Measurements from ENCODE around the gene PLEKHA6. TPM values are rescaled to one million over a fixed set of nuclear protein-coding genes. Genes with fewer than 3 reads are reported as not detected.

The PLEKHA6 gene
- total RNA-seq, 6 donors from 2014 or later = 3.3 to 6.9 (median 4.9) TPM

GRCh38 chr1:204295671-204296070 is 64.1 kb downstream of the PLEKHA6 start:
- 69 to 72% methylated on average over 10 of the region's 10 CpGs for WGBS, 2 donors
- H3K36me3 ChIP-seq = no peaks in the 10 kb centered on the region
- no peaks in the 10 kb centered on the region for H3K27me3 ChIP-seq
- no peaks in the 10 kb centered on the region for H3K9me3 ChIP-seq
- no peak overlapping the region for H3K27ac ChIP-seq
- no peak overlapping the region for H3K4me3 ChIP-seq
- no peak for ATAC-seq (ENCODE audit: low FRiP score in 2 of 2)
- TF ChIP-seq, protein P1, sequence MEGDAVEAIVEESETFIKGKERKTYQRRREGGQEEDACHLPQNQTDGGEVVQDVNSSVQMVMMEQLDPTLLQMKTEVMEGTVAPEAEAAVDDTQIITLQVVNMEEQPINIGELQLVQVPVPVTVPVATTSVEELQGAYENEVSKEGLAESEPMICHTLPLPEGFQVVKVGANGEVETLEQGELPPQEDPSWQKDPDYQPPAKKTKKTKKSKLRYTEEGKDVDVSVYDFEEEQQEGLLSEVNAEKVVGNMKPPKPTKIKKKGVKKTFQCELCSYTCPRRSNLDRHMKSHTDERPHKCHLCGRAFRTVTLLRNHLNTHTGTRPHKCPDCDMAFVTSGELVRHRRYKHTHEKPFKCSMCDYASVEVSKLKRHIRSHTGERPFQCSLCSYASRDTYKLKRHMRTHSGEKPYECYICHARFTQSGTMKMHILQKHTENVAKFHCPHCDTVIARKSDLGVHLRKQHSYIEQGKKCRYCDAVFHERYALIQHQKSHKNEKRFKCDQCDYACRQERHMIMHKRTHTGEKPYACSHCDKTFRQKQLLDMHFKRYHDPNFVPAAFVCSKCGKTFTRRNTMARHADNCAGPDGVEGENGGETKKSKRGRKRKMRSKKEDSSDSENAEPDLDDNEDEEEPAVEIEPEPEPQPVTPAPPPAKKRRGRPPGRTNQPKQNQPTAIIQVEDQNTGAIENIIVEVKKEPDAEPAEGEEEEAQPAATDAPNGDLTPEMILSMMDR (IDR thresholded peaks at IDR 0.05) = no peak
- no peak for TF ChIP-seq POLR2A (IDR thresholded peaks at IDR 0.05)
- no peak for TF ChIP-seq EP300 (IDR thresholded peaks at IDR 0.05)
- TF ChIP-seq POLR2AphosphoS5 (IDR thresholded peaks at IDR 0.05) = no peak
- no peak for DNase-seq
- H3K4me1 ChIP-seq = peaks cover 0 to 7% (median 4%) of the 10 kb centered on the region in 4 donors

DNA sequence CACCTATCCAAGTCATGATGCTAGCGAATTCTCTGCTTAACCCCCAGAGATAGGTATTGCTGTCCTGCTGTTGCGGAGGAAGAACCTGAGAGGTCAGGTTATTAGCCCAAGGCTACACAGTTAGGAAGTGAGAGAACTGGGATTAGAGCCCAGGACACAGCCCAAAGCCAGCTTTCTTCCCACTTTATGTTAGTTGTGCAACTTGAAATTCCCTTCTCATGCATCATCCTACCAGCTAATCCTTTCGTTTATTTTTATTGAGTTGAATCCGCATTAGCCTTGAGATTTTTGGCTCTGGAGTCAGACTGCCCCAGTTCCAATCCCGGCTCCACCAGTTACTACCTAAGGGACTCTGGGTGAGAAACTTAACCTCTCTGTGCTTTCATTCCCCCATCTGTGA is 65.4 kb downstream of the PLEKHA6 start:
- H3K4me1 ChIP-seq = peaks cover 0 to 7% (median 4%) of the 10 kb centered on the region in 4 donors
- no peaks in the 10 kb centered on the region for H3K27me3 ChIP-seq
- peak overlapping the region in 3 of 4 donors; percentile 55 to 72 (median 69) for H3K27ac ChIP-seq
- no peaks in the 10 kb centered on the region for H3K36me3 ChIP-seq
- WGBS, 2 donors = 61 to 64% methylated on average over 5 of the region's 5 CpGs
- ATAC-seq (ENCODE audit: low FRiP score in 2 of 2) = peak in 1 of 2 donors; percentile 89
- H3K9me3 ChIP-seq = no peaks in the 10 kb centered on the region
- no peak for DNase-seq
- TF ChIP-seq POLR2AphosphoS5 (IDR thresholded peaks at IDR 0.05) (peak in 1 of 2 donors; percentile 13), EP300 (IDR thresholded peaks at IDR 0.05) (no peak)
- no peak overlapping the region for H3K4me3 ChIP-seq

DNA sequence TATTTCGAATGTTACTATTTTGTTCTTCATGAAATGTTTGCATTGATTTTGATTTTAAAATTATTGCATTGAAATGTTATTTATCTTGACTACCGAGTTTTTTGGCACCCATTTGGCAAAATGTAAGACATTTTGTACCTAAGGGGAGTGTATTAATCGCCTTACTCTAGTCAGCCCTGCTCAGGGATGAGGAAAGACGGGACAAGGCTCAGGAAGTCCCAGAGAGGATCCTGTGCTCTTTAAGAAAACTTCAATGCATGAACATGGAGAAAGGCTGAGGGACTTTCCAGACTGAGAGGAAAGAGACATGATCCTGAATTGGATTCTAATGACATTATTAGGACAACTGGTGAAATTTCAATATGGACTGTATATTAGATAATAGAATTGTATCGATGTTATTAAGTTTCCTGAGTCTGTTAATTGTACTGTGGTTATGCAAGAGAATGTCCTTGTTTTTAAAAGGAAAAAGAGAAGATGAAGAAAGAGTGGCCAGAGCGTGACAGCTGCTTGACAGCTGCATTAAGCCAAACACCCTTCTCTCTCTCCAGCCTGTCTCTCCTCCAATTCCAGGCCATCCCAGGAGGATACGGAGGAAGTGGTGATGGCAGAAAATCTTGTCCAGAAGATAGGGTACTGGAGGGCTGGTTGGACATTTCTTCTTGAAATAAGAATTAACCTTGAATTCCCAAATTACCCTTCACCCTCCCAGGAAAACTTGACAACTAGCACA is 66.0 kb downstream of the PLEKHA6 start:
- no peaks in the 10 kb centered on the region for H3K36me3 ChIP-seq
- H3K27ac ChIP-seq = peak overlapping the region; percentile 4 to 72 (median 62)
- TF ChIP-seq POLR2AphosphoS5 (IDR thresholded peaks at IDR 0.05) (no peak), POLR2A (IDR thresholded peaks at IDR 0.05) (no peak), EP300 (IDR thresholded peaks at IDR 0.05) (no peak)
- TF ChIP-seq, protein P1 (IDR thresholded peaks at IDR 0.05) = no peak
- DNase-seq (no peak), ATAC-seq (ENCODE audit: low FRiP score in 2 of 2) (peak in 1 of 2 donors; percentile 52)
- H3K4me1 ChIP-seq = peaks cover under 1 to 11% (median 4%) of the 10 kb centered on the region in 4 donors
- no peaks in the 10 kb centered on the region for H3K27me3 ChIP-seq
- WGBS, 2 donors = 66 to 73% methylated on average over 7 of the region's 7 CpGs
- no peak overlapping the region for H3K4me3 ChIP-seq
- H3K9me3 ChIP-seq = no peaks in the 10 kb centered on the region

DNA sequence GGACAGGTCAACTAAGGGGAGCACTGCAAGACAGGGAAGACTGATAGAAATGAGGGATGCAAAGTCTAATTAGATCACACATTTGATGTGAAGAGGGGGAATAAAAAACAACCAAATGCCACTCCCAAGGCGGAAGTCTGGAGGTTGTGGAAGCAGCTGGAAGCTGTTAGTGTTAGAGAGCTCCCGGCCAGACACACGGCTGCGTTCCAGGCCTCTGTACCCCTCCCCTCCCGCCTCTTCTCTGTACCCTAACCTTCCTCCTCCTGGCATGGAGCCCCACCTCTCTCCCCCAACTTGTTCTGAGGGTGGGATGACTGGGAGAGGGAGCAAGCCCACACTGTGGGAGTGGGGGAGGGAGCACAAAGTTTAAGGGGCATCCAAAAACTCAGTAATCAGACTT is 67.0 kb downstream of the PLEKHA6 start:
- TF ChIP-seq EP300 (IDR thresholded peaks at IDR 0.05) (no peak), POLR2AphosphoS5 (IDR thresholded peaks at IDR 0.05) (no peak), POLR2A (IDR thresholded peaks at IDR 0.05) (no peak)
- TF ChIP-seq, protein P1 (IDR thresholded peaks at IDR 0.05) = no peak
- Histone ChIP-seq H3K9me3 (no peaks in the 10 kb centered on the region), H3K27me3 (no peaks in the 10 kb centered on the region), H3K36me3 (no peaks in the 10 kb centered on the region), H3K4me1 (peaks cover 11 to 22% (median 14%) of the 10 kb centered on the region in 4 donors), H3K27ac (peak overlapping the region in 1 of 4 donors; percentile 2), H3K4me3 (no peak overlapping the region)
- ATAC-seq (ENCODE audit: low FRiP score in 2 of 2) (peak in 1 of 2 donors; percentile 18), DNase-seq (no peak)
- 35 to 36% methylated on average over 5 of the region's 5 CpGs for WGBS, 2 donors

DNA sequence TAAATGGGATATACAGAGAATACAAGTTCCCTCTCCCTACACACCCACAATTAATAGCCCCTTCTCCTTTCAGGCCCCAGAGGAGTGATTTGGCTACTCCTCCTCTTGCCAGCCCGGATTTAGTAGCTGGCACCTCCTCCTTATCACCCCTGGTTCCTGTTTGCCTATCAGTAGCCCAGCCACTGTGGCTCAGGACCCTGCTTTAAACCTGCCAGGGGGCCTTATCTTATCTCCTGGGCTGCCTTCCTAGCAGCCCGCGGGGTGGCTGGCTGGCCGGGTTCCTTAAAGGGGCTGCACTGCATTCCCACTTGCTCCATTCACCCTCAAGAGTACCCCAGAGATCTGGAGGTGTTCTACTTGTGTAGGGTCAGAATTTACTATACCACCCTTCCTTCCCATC is 70.4 kb downstream of the PLEKHA6 start:
- peaks cover 28 to 36% (median 32%) of the 10 kb centered on the region in 4 donors for H3K4me1 ChIP-seq
- H3K9me3 ChIP-seq = no peaks in the 10 kb centered on the region
- peak in 1 of 2 donors; percentile 29 for DNase-seq
- H3K36me3 ChIP-seq = no peaks in the 10 kb centered on the region
- no peak for TF ChIP-seq EP300 (IDR thresholded peaks at IDR 0.05)
- no peak for TF ChIP-seq POLR2A (IDR thresholded peaks at IDR 0.05)
- no peak for TF ChIP-seq POLR2AphosphoS5 (IDR thresholded peaks at IDR 0.05)
- TF ChIP-seq, protein P1 (IDR thresholded peaks at IDR 0.05) = no peak
- peak overlapping the region in 1 of 4 donors; percentile 74 for H3K27ac ChIP-seq
- H3K4me3 ChIP-seq = no peak overlapping the region
- no peaks in the 10 kb centered on the region for H3K27me3 ChIP-seq
- ATAC-seq (ENCODE audit: low FRiP score in 2 of 2) = no peak
- WGBS, 2 donors = 49 to 71% methylated on average over 4 of the region's 4 CpGs
